Neuronal stem cell (in vitro differentiated cells): ENCODE data around the gene HSD3B2.

Experiments used
- DNase-seq: peaks from one replicate; pipeline ENCODE4 v3.0.0-alpha.2; 2013; ENCODE audit warnings: low spot score
- H2AFZ ChIP-seq: one replicate; pipeline ENCODE4 v1.6.1; 2013; ENCODE audit warnings: mild to moderate bottlenecking, low read length, inconsistent platforms
- H2AK5ac ChIP-seq: 2 replicates; pipeline ENCODE4 v1.6.1; 2013; ENCODE audit warnings: low read depth, mild to moderate bottlenecking, inconsistent platforms, low read length, moderate library complexity, mixed read lengths
- H2BK120ac ChIP-seq: 2 replicates; pipeline ENCODE4 v1.6.1; 2013; ENCODE audit warnings: low read depth, mild to moderate bottlenecking, inconsistent platforms, low read length, moderate library complexity, mixed read lengths
- H2BK12ac ChIP-seq: one replicate; pipeline ENCODE4 v1.6.1; 2013; ENCODE audit warnings: low read length, inconsistent platforms
- H2BK15ac ChIP-seq: 2 replicates; pipeline ENCODE4 v1.6.1; 2013; ENCODE audit warnings: mild to moderate bottlenecking, low read length, inconsistent platforms, mixed read lengths
- H2BK5ac ChIP-seq: one replicate; pipeline ENCODE4 v1.6.1; 2013; ENCODE audit warnings: inconsistent platforms, mild to moderate bottlenecking, low read length, moderate library complexity
- H3K14ac ChIP-seq: one replicate; pipeline ENCODE4 v1.6.1; 2013; ENCODE audit warnings: low read length, inconsistent platforms
- H3K18ac ChIP-seq: 2 replicates; pipeline ENCODE4 v1.6.1; 2013; ENCODE audit warnings: low read length, inconsistent platforms
- H3K23ac ChIP-seq: 2 replicates; pipeline ENCODE4 v1.6.1; 2013; ENCODE audit warnings: low read depth, mild to moderate bottlenecking, mixed read lengths, low read length, inconsistent platforms; ENCODE audit not compliant: poor library complexity
- H3K27ac ChIP-seq: replicated peaks from 3 replicates; pipeline ENCODE4 v1.5.1; 2013; ENCODE audit warnings: low read length, inconsistent platforms
- H3K27me3 ChIP-seq, 3 experiments: 2 replicates each; pipeline ENCODE4 v1.6.1; 2013; ENCODE audit warnings: low read length in 3 of 3, mild to moderate bottlenecking in 2 of 3, inconsistent platforms in 1 of 3, low read depth in 1 of 3, mixed read lengths in 1 of 3, moderate library complexity in 1 of 3; ENCODE audit not compliant: control insufficient read depth in 3 of 3, insufficient read depth in 3 of 3
- H3K36me3 ChIP-seq, 2 donors: replicated peaks in 1 of 2; 2 replicates each; pipeline ENCODE4 v1.6.1; 2013; ENCODE audit warnings: low read length in 2 of 2; ENCODE audit not compliant: control insufficient read depth in 2 of 2, insufficient read depth in 2 of 2
- H3K4ac ChIP-seq: 2 replicates; pipeline ENCODE4 v1.6.1; 2013; ENCODE audit warnings: inconsistent platforms, mild to moderate bottlenecking, low read length, moderate library complexity
- H3K4me1 ChIP-seq, 2 donors: 1 replicate in 1 of 2; 2 replicates in 1 of 2; pipeline ENCODE4 v1.6.1; 2013; ENCODE audit warnings: low read length in 2 of 2, low read depth in 1 of 2; ENCODE audit not compliant: control insufficient read depth in 2 of 2, insufficient read depth in 1 of 2
- H3K4me2 ChIP-seq: one replicate; pipeline ENCODE4 v1.6.1; 2013; ENCODE audit warnings: mild to moderate bottlenecking, low read length, inconsistent platforms; ENCODE audit not compliant: insufficient read depth, poor library complexity, severe bottlenecking
- H3K4me3 ChIP-seq, 2 donors: 2 replicates each; pipeline ENCODE4 v1.5.1; 2013; ENCODE audit warnings: low read length in 2 of 2, mild to moderate bottlenecking in 2 of 2, inconsistent platforms in 1 of 2, moderate library complexity in 1 of 2
- H3K79me1 ChIP-seq: one replicate; pipeline ENCODE4 v1.6.1; 2013; ENCODE audit warnings: low read depth, mild to moderate bottlenecking, inconsistent platforms, low read length, moderate library complexity
- H3K9ac ChIP-seq: one replicate; pipeline ENCODE4 v1.6.1; 2013; ENCODE audit warnings: mild to moderate bottlenecking, low read depth, low read length, inconsistent platforms; ENCODE audit not compliant: poor library complexity
- H3K9me3 ChIP-seq, 2 donors: replicated peaks in 1 of 2; 2 replicates each; pipeline versions ENCODE3 to v1.6.1; 2013; ENCODE audit warnings: low read length in 2 of 2, mild to moderate bottlenecking in 2 of 2, inconsistent platforms in 1 of 2, low read depth in 1 of 2, mixed read lengths in 1 of 2, moderate library complexity in 1 of 2; ENCODE audit not compliant: control insufficient read depth in 2 of 2, insufficient read depth in 1 of 2
- H4K8ac ChIP-seq: one replicate; pipeline ENCODE4 v1.6.1; 2013; ENCODE audit warnings: low read depth, mild to moderate bottlenecking, inconsistent platforms, low read length, moderate library complexity
- H4K91ac ChIP-seq: one replicate; pipeline ENCODE4 v1.6.1; 2013; ENCODE audit warnings: low read length, low read depth, mild to moderate bottlenecking, inconsistent platforms; ENCODE audit not compliant: poor library complexity
- WGBS, 2 donors: extraction: QIAGEN DNeasy Blood & Tissue Kit; methylation state at CpG; one replicate each; pipeline ENCODE4 v1.1.7; 2013; ENCODE audit warnings: missing lambda C conversion rate in 2 of 2, mixed read lengths in 1 of 2; ENCODE audit not compliant: insufficient read length in 2 of 2, insufficient replicate concordance in 1 of 2; ENCODE audit errors: extremely low coverage in 2 of 2; 5-methylcytosine and 5-hydroxymethylcytosine counted together

The HSD3B2 gene

GRCh38 chr1:119438761-119439160, 23.8 kb downstream of the HSD3B2 start:
- Histone ChIP-seq H3K36me3 (no peaks in the 10 kb centered on the region), H2BK5ac (no peak overlapping the region), H3K79me1 (no peaks in the 10 kb centered on the region), H3K4me2 (no peak overlapping the region), H3K27ac (no peak overlapping the region), H3K9me3 (no peaks in the 10 kb centered on the region), H3K18ac (no peak overlapping the region), H3K14ac (no peak overlapping the region), H3K4me3 (no peak overlapping the region), H2AFZ (no peak overlapping the region), H2BK15ac (no peak overlapping the region), H2BK120ac (no peak overlapping the region), H3K9ac (no peak overlapping the region), H3K27me3 (no peaks in the 10 kb centered on the region), H3K23ac (no peak overlapping the region), H3K4ac (no peak overlapping the region), H3K4me1 (no peaks in the 10 kb centered on the region), H4K8ac (no peak overlapping the region), H2BK12ac (no peak overlapping the region), H2AK5ac (no peak overlapping the region), H4K91ac (no peak overlapping the region)
- DNase-seq = no peak
- no CpG with 5 or more reads among the region's 2 CpGs for WGBS, 2 donors

- H3K4ac ChIP-seq = no peak overlapping the region
- H2AK5ac ChIP-seq = no peak overlapping the region
- no peaks in the 10 kb centered on the region for H3K4me1 ChIP-seq
- no peaks in the 10 kb centered on the region for H3K27me3 ChIP-seq
- WGBS, 2 donors = no CpG with 5 or more reads among the region's 8 CpGs
- no peak overlapping the region for H2BK15ac ChIP-seq
- H3K9ac ChIP-seq = no peak overlapping the region
- no peak overlapping the region for H2BK5ac ChIP-seq
- no peaks in the 10 kb centered on the region for H3K79me1 ChIP-seq
- H3K4me2 ChIP-seq = no peak overlapping the region
- H3K27ac ChIP-seq = no peak overlapping the region
- H2BK12ac ChIP-seq = no peak overlapping the region
- H3K18ac ChIP-seq = no peak overlapping the region
- DNase-seq = no peak
- no peak overlapping the region for H2AFZ ChIP-seq
- no peaks in the 10 kb centered on the region for H3K9me3 ChIP-seq
- no peak overlapping the region for H2BK120ac ChIP-seq
- H3K36me3 ChIP-seq = no peaks in the 10 kb centered on the region
- no peak overlapping the region for H3K14ac ChIP-seq
- no peak overlapping the region for H3K23ac ChIP-seq
- no peak overlapping the region for H3K4me3 ChIP-seq
- H4K91ac ChIP-seq = no peak overlapping the region
- no peak overlapping the region for H4K8ac ChIP-seq
Observed at GRCh38 chr1:119440721-119441307, 25.9 kb downstream of the HSD3B2 start.

- H3K36me3 ChIP-seq = no peaks in the 10 kb centered on the region
- no peak overlapping the region for H3K4me3 ChIP-seq
- H2BK120ac ChIP-seq = no peak overlapping the region
- no peak overlapping the region for H3K18ac ChIP-seq
- DNase-seq = no peak
- no peak overlapping the region for H4K91ac ChIP-seq
- H2BK15ac ChIP-seq = no peak overlapping the region
- H3K27me3 ChIP-seq = no peaks in the 10 kb centered on the region
- H2AK5ac ChIP-seq = no peak overlapping the region
- H2BK12ac ChIP-seq = no peak overlapping the region
- H3K4me1 ChIP-seq = no peaks in the 10 kb centered on the region
- no peak overlapping the region for H3K14ac ChIP-seq
- no peaks in the 10 kb centered on the region for H3K9me3 ChIP-seq
- H4K8ac ChIP-seq = no peak overlapping the region
- WGBS, 2 donors = no CpG with 5 or more reads among the region's 6 CpGs
- H2BK5ac ChIP-seq = no peak overlapping the region
- H3K4ac ChIP-seq = no peak overlapping the region
- no peak overlapping the region for H3K23ac ChIP-seq
- no peaks in the 10 kb centered on the region for H3K79me1 ChIP-seq
- H3K4me2 ChIP-seq = no peak overlapping the region
- H3K9ac ChIP-seq = no peak overlapping the region
- no peak overlapping the region for H3K27ac ChIP-seq
- no peak overlapping the region for H2AFZ ChIP-seq
Observed at GRCh38 chr1:119442756-119443155, 27.8 kb downstream of the HSD3B2 start.

GRCh38 chr1:119446321-119446720, 31.4 kb downstream of the HSD3B2 start:
- Histone ChIP-seq H3K14ac (no peak overlapping the region), H3K4me3 (no peak overlapping the region), H3K18ac (no peak overlapping the region), H2BK120ac (no peak overlapping the region), H2AFZ (no peak overlapping the region), H2BK15ac (no peak overlapping the region), H2BK5ac (no peak overlapping the region), H4K91ac (no peak overlapping the region), H3K4me1 (peaks cover 0 to 5% of the 10 kb centered on the region in 2 donors), H3K9me3 (no peaks in the 10 kb centered on the region), H3K23ac (no peak overlapping the region), H3K79me1 (no peaks in the 10 kb centered on the region), H3K4ac (no peak overlapping the region), H3K27ac (no peak overlapping the region), H3K9ac (no peak overlapping the region), H2BK12ac (no peak overlapping the region), H3K4me2 (no peak overlapping the region), H3K27me3 (no peaks in the 10 kb centered on the region), H4K8ac (no peak overlapping the region), H2AK5ac (no peak overlapping the region), H3K36me3 (no peaks in the 10 kb centered on the region)
- DNase-seq = no peak
